Ishikawa (cell line): ENCODE results near the gene RET.
A peak's percentile ranks its signal among the peaks of the same experiment; 100 is the strongest.

Experiments
- CEBPB ChIP-seq: IDR thresholded peaks from 2 replicates; pipeline ENCODE4 v1.6.1; 2012
- CREB1 ChIP-seq: IDR thresholded peaks from 2 replicates; pipeline ENCODE4 v1.6.1; 2012; ENCODE audit warnings: low read depth
- EGR1 ChIP-seq: IDR thresholded peaks from 2 replicates; pipeline ENCODE4 v1.6.1; 2012
- EP300 ChIP-seq: IDR thresholded peaks from 2 replicates; pipeline ENCODE4 v1.6.1; 2012; ENCODE audit warnings: borderline replicate concordance
- FOXM1 ChIP-seq: IDR thresholded peaks from 2 replicates; pipeline ENCODE4 v1.6.1; 2012; ENCODE audit warnings: low read depth, borderline replicate concordance
- MAX ChIP-seq: IDR thresholded peaks from 2 replicates; pipeline ENCODE4 v1.6.1; 2012
- NFIC ChIP-seq: IDR thresholded peaks from 2 replicates; pipeline ENCODE4 v1.6.1; 2012
- RAD21 ChIP-seq: IDR thresholded peaks from 2 replicates; pipeline ENCODE4 v1.6.1; 2012; ENCODE audit warnings: low read depth
- REST ChIP-seq: IDR thresholded peaks from 2 replicates; pipeline ENCODE4 v1.6.1; 2012; ENCODE audit warnings: low read depth, mild to moderate bottlenecking
- TAF1 ChIP-seq: IDR thresholded peaks from 2 replicates; pipeline ENCODE4 v1.6.1; 2012; ENCODE audit warnings: low read depth, mild to moderate bottlenecking
- TCF12 ChIP-seq: IDR thresholded peaks from 2 replicates; pipeline ENCODE4 v1.6.1; 2012; ENCODE audit warnings: low read depth
- TEAD4 ChIP-seq: IDR thresholded peaks from 2 replicates; pipeline ENCODE4 v1.6.1; 2012
- YY1 ChIP-seq: IDR thresholded peaks from 2 replicates; pipeline ENCODE4 v1.6.1; 2012; ENCODE audit warnings: low read depth
- ZBTB7A ChIP-seq: IDR thresholded peaks from 2 replicates; pipeline ENCODE4 v1.6.1; 2012; ENCODE audit warnings: low read depth
- TF ChIP-seq, protein P1 (sequence below): IDR thresholded peaks from 2 replicates; pipeline ENCODE4 v1.6.1; 2012

The RET gene

DNA sequence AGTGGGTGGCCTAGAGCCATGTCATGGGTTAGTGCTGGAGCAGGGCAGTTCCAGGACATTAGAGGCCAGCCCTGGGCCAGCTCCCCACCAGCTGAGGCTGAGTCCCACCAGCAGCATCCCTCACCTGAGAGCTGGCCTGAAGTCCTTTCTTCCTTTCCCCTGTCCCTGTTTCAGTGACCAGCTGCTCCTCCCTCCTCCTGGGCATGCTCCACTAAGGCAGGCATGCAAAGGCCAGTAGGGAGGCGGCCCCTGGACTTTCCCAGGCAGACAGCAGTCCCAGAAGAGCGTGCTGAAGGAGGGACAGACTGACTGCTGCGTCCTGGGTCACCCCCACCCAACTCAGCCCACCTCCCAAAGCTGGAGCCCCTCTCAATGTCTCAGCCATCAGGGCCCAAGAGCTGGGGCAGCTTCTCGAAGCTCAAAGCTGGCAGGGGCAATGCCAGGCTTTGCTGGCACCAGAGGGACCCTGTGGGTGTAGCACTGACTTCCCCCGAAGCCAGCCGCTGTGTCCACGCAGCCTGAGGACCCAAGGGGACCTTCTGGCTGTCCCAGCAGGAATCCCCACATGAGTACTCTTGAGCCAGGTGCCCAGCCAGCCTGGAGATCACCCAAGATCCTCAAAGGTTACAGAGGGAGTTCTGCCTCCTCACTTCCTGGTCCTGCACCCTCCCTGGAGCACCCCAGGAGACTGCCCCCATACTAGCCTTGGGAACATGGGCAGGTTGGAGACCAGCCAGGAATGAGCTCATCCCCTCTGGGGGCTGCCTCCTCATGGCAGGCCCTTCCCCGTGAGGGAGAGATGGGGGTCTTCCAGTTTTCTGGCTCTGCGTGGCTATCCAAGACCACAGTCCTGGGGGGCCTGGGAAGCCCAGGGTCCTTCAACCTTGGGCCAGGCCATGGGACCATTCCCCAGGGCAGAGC lies 35.2 kb upstream of the RET start:
- no peak for TF ChIP-seq ZBTB7A
- TF ChIP-seq EGR1: no peak
- TF ChIP-seq CREB1: no peak
- TF ChIP-seq RAD21: no peak
- TF ChIP-seq TAF1: no peak
- no peak for TF ChIP-seq EP300
- TF ChIP-seq TEAD4: no peak
- TF ChIP-seq, protein P1, sequence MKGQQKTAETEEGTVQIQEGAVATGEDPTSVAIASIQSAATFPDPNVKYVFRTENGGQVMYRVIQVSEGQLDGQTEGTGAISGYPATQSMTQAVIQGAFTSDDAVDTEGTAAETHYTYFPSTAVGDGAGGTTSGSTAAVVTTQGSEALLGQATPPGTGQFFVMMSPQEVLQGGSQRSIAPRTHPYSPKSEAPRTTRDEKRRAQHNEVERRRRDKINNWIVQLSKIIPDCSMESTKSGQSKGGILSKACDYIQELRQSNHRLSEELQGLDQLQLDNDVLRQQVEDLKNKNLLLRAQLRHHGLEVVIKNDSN: no peak
- no peak for TF ChIP-seq CEBPB
- TF ChIP-seq YY1: no peak
- no peak for TF ChIP-seq NFIC
- TF ChIP-seq MAX: no peak
- no peak for TF ChIP-seq TCF12
- TF ChIP-seq FOXM1: no peak
- TF ChIP-seq REST: no peak

DNA sequence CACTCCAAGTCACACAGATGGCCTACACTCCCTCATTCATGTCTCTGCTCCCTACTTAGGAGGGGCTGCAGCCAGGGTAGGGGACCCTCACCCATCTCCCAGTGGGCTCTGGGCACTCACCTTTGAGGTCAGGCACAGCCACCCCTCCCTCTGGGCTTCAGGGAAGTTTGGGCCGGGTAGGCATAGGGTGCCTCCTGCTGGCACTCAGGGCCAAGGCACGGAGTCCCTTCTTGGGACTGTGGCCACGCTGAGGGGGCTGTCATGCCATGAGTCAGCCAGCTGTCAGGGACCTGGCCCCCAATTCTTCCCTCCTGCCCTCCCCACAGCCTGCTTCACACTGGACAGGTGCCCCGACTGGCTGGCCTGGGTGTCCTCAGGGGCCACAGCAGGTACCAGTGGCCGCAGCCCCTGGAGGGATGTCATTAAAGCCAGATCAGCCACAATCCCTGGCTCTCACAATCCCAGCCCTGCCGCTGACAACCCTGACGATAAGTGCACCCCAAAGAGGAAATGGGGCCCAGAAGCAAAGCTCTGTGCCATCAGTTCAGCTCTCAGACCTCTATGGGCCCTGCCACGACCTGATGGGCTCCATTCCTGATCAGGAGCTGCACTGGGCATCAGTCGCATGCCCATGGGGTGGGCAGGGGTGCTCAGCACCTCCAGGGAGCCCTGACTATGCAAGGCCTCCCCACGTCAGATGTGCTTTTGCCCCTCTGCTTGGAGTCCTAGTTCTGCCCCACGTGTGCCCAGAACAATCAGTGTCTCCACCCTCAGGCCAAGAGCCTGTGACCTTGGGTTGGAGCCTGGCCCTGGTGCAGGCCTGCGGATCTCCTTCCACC lies 34.1 kb upstream of the RET start:
- TF ChIP-seq MAX: no peak
- TF ChIP-seq TEAD4: no peak
- no peak for TF ChIP-seq TCF12
- no peak for TF ChIP-seq CEBPB
- peak; percentile 35; the same call in 1 of the 2 replicates for TF ChIP-seq RAD21

DNA sequence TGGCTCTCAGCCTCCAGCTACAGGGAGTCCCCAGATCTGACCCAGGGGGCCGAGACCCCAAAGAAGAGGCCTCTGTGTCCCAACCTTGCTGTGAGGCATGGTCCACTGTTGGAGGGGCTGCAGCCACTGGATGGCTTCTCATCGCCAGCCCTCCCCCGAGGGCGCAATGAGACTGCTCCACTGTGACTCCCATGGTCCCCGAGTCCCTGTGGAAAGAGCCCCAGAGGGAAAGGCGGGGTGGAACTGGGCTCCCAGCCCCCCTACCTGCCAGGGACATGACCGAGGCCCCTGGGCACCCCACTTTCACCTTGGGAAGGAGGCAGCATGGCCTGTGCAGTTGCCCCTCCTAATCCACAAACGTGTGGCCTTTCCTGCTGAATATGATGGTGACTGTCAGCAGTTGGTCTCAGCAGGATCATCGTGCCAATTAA lies 33.5 kb upstream of the RET start:
- TF ChIP-seq YY1 (no peak), EGR1 (no peak), CEBPB (no peak), TAF1 (no peak), ZBTB7A (no peak), RAD21 (no peak)

DNA sequence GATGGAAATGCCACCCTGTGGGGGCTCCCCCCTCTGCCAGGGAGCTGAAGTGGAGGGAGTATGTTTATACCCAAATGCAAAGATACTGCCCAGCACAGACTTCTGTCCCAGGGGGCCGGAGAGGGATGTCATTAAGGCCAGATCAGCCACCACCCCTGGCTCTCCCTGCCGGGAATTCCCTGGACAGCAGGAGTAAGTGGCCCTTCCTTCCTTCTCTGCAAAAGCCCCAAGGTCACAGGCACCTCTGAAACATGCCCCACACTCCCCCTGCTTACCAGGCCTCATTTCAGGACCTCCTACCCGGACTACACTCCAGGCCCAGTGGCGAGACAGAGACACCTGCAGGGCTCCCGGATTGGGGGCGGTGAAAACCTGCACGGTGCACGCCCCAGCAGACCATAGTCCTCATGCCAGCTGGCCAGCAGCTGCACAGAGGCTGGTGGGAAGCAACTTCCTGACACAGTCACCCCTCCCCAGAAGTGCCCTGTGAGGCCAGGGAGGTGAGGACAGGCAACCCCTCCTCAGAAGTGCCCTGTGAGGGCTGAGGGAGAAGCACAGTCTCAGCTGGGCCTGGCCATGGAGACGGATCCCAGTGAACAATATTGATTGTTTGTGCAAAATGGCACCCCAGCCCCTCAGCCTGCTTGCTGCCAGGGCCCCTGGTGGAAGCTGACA lies 33.0 kb upstream of the RET start:
- TF ChIP-seq, protein P1: no peak
- no peak for TF ChIP-seq CREB1
- TF ChIP-seq TCF12: no peak
- TF ChIP-seq CEBPB: no peak
- TF ChIP-seq TAF1: no peak
- no peak for TF ChIP-seq REST
- no peak for TF ChIP-seq EP300
- TF ChIP-seq FOXM1: no peak
- TF ChIP-seq YY1: no peak
- no peak for TF ChIP-seq EGR1
- no peak for TF ChIP-seq RAD21
- no peak for TF ChIP-seq MAX
- no peak for TF ChIP-seq ZBTB7A
- no peak for TF ChIP-seq NFIC
- no peak for TF ChIP-seq TEAD4

GRCh38 chr10:43044448-43044921 lies 32.4 kb upstream of the RET start:
- TF ChIP-seq CEBPB (no peak), TAF1 (no peak), YY1 (no peak), TEAD4 (no peak), EGR1 (no peak), TCF12 (no peak), ZBTB7A (no peak), FOXM1 (no peak), MAX (no peak)
- TF ChIP-seq, protein P1: no peak
